ENCODE results near the gene NRXN3.
"Not testable (repeated sequence)": the region's sequence is repeated elsewhere in the genome, so short reads cannot be mapped to it uniquely, and the experiment has no call there.

Gene NRXN3

DNA sequence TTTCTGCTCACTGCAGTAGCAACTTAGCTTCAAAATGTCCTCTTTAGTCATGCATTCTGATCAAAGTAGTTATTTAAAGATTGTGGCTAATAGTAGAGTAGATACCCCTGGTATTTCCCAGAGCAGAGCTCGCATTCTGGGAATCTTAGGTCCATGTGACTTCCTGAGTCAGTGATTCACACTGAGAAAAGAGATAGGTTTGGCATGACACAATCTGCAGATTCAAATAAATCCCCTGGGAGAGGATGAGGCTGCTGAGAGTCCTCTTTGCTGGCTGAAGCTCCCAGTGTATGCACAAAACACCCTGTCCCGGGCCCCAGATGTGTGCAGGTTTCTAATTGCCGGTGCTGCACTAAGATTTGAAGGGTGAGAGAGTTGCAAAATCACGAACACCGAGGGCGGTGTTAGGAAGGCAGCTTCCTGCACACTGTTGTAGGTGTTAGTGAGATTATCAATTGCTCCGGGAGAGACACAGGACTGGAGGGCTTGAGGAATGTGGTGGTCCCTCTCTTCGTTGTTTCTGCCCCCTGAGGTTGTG, 233.2 kb downstream of the NRXN3 start:
- no peak for DNase-seq (ENCODE audit: low read depth in 2 of 2)

DNA sequence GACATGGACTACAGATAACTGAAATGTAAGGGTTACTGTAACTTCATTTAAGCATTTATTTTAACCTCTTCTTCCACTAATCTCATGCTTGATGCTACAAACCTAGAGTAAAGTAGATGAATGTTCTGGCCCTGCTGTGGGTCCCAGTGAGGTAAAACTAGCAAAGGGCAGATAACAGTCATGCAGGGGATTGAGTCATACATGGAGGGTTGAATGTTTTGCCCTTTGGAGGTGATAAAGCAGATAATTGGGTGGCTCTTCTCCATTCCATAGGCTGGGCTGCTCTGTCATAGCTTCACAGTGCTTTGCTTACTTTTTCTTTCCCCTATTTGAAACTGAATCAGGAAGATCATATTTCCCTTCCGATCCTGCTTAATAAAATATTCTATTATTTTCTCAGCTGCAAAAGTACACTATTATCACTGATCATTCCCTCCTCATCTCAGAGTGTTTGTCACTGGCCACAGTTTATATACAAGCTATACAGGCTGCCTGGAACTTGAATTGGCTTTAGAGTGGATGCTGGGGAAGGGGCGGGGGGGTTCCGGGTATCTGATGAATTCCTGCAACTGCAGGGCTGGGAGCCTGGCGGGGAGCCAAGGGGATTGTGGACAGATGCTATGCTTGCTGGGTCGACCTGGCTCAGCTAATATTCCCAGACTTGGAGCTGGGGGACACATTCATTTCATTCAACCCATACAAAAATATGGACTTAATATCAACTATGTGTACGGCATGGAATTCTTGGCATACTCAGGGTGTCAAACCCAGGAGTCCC, 235.1 kb downstream of the NRXN3 start:
- no peak for DNase-seq (ENCODE audit: low read depth in 2 of 2)

DNA sequence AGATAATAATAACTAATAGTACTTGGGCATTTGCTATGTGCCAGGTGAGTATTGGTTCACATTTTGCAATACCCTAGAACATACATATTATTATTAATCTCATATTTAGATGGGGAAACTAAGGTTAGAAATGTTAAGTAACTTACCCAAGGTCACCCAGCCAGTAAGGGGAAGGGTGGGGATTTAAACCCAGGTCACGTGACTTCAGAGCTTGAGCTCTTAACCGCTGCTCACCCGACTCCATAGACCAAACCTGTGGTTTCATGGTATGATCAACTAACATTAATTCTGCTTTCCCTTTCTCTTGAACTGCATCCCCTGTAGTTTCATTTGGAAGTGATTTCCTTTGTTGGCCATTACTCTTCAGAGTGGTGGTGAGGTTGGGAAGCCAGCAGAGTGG, 242.3 kb downstream of the NRXN3 start:
- DNase-seq (ENCODE audit: low read depth in 2 of 2), result no peak

DNA sequence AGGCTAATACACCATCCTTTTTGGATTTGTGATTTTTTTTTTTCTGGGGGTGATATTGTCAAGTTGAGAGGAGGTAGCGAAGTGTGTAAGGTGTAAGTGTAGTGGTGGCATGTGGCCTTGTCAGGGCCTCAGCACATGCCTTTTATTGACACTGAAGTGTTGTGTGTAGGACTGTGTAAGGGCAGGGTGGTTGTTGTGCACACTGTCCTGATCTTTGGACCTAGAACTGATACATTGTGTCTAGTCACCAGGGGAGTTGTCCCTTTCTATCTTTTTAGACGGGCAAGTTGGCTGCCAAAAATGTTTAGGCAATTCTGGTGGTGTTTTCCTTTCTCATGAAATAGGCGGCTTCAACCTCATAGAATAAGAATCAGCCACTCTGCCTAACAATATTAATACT, 244.0 kb downstream of the NRXN3 start:
- DNase-seq (ENCODE audit: low read depth in 2 of 2), result no peak

DNA sequence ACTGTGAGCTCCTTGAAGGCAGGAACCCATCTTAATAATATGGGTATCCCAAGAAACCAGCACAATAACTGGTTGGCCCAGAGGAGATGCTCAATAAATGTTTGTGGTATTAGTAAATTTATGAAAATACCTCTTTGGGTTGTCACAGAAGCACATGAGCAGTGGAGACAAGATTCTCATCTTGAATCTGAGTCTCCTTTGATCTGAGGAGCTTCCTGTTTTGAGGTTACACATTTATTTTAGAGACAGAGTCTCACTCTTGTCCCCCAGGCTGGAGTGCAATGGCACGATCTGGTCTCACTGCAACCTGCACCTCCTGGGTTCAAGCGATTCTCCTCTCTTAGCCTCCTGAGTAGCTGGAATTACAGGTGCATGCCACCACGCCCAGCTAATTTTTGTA, 247.4 kb downstream of the NRXN3 start:
- no peak for DNase-seq (ENCODE audit: low read depth in 2 of 2)

DNA sequence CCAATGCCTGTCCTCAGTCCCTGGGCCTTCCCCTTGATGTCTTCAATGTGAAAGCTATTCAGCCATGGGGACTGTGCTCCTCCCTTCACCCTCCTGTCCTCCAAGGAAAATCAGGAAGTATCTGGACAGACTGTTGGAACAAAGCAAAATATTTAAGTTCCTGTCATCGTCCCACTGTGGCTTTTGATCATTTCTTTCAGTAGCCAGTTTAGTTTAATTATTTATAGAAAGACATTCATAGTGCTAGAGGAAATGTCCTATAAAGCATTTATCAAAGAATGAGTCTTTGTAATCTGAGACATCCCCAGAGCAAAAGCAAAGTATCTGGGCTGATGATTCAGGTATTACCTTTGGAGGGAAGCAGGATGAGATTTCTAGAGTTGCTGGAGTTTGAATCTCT, 254.1 kb downstream of the NRXN3 start:
- no peak for DNase-seq (ENCODE audit: low read depth in 2 of 2)

DNA sequence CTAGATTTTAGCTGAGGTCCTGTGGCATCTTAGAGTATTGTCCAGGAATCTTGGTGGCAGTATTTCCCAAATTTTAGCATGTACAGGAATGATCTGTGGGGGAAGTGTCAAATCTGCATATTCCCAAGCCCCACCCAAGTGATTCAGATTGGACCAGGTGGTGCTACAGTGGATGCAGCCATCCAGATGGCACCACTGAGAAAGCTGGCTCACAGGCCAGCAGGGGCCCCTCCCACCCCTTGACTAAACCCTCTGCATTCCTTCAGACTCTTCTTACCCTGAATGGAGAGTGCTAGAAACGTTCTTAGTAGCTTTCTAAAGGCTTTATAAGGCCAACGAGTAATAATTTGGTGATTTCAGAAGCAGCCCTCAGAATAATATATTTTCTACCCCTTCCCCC, 255.2 kb downstream of the NRXN3 start:
- no peak for DNase-seq (ENCODE audit: low read depth in 2 of 2)

DNA sequence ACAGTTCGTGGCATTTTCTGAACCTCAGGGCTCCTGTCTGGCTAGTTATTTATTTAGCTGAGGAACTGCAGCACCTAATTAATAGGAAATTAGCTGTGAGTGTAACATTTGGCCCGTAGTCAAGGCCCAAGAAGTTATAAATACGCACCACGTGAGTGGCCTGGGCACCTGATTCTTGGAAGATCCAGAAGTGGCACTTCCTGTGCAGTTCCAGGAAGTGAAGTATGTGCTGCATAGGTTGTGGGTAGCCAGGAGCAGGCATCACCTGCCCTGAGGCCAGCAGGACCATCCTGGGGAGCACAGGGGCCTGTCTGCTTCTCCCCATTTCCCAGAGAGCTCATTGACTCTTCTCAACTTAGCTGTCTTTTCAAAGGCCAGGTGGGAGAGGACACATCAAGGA, 255.6 kb downstream of the NRXN3 start:
- no peak for DNase-seq (ENCODE audit: low read depth in 2 of 2)

DNA sequence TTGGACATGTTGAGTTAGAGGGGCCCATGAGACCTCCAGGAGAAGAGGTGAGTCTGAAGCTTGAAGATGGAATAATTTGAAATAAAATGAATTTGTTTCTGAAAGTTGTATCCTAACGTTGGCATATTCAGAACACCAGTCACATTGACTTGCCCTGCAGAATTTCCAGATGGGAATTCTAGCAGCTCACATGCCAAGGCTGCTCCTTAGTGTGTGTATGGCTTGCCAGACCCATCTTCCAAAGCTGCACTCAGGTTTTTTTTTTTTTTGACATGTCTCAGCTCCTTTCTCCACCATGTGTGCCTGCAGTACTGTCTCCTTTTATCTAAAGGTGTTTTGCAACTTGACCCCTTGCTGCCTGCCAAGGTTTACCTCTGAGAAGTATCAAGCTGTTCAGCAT, 261.9 kb downstream of the NRXN3 start:
- no peak for DNase-seq (ENCODE audit: low read depth in 2 of 2)

DNA sequence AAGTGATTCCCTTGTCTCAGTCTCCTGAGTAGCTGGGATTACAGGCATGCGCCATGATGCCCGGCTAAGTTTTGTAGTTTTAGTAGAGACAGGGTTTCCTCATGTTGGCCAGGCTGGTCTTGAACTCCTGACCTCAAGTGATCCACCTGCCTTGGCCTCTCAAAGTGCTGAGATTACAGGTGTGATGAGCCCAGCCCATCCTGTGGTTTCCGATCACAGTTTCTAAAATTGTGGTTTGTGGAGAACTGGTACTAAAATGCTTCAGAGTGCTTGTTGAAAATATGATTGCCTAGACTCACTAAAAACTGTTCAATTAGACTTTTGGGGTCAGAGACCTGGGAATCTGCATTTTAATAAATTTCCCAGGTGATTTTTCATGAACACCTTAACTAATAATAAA, 267.3 kb downstream of the NRXN3 start:
- DNase-seq (ENCODE audit: low read depth in 2 of 2), result not testable (repeated sequence)

DNA sequence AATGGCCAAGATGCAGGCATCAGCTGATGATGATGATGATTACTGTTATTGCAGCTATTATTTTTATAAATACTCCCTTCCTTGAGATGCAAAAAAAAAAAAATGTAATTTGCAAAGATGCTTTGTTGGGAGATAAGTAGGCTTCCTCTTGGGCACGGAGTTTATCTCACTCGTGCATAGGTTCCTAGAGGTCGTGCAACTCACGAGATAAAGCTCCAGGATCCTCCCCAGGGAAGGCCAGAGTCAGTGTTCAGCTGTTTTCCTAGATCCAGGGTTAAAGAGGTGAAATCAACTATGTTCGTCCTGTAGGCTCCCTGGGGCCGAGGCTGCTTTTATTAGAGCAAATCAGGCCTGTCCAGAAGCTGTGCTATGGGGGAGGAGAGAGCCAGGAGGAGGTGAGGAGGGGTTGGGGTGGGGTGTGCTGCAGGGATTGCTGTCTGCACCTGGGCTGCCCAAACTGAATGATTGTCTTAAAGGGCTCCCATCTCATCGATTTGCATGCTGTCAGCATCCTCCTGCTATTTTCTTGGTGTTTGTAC, 270.3 kb downstream of the NRXN3 start:
- DNase-seq (ENCODE audit: low read depth in 2 of 2), result no peak

DNA sequence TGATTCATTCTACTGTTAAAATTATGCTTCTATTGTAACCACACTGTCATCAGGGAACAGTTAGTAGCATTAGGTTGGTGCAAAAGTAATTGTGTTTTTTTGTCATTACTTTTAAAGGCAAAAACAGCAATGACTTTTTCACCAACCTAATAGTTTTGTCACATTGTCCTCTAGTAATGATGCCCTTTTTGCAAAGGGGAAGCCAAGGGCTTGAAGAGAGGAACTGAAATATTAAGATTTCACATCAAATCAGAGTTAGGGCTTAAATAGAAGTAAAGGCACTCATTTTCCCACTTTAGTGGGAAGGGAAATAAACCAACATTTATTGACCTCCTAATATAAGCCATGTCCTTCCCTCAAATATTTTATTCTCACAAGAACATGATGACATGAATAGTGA, 273.7 kb downstream of the NRXN3 start:
- no peak for DNase-seq (ENCODE audit: low read depth in 2 of 2)

DNA sequence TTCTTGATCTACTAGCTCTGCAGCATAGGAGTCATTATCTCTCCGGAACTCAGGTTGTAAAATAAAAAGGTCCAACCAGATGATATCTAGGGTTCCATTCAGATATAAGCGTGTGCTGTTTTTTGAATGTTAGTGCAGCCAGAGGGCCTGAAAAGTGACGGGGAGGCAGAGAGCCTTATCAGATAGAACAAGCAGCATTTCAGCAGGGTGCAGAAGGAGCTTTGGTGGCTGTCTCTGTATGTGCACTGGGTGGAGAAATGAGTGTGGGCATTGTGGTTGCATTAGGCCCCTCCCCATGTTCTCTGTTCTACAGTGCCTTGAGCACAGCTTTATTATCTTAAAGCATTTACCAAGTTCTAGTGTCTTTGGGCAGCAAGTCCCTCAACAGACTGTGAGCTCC, 275.1 kb downstream of the NRXN3 start:
- no peak for DNase-seq (ENCODE audit: low read depth in 2 of 2)

DNA sequence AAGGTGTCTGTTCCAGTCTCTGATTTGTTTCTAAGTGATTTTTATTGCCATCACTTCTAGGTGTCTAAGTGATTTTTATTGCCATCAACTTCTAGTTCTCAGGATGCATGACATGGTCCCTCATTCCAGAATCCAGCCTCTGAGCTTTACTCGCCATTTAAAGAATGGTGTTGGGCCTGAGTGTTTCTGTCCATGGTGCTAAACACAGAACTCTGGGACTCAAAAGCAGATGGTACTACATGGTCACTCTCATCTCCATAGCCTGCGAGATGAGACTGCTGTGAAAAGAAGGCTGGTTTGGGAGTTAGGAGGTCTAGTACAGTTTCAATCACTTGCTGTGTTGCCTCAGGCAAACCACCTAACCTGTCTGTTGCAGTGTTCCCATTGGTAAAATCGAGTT, 276.6 kb downstream of the NRXN3 start:
- no peak for DNase-seq (ENCODE audit: low read depth in 2 of 2)

DNA sequence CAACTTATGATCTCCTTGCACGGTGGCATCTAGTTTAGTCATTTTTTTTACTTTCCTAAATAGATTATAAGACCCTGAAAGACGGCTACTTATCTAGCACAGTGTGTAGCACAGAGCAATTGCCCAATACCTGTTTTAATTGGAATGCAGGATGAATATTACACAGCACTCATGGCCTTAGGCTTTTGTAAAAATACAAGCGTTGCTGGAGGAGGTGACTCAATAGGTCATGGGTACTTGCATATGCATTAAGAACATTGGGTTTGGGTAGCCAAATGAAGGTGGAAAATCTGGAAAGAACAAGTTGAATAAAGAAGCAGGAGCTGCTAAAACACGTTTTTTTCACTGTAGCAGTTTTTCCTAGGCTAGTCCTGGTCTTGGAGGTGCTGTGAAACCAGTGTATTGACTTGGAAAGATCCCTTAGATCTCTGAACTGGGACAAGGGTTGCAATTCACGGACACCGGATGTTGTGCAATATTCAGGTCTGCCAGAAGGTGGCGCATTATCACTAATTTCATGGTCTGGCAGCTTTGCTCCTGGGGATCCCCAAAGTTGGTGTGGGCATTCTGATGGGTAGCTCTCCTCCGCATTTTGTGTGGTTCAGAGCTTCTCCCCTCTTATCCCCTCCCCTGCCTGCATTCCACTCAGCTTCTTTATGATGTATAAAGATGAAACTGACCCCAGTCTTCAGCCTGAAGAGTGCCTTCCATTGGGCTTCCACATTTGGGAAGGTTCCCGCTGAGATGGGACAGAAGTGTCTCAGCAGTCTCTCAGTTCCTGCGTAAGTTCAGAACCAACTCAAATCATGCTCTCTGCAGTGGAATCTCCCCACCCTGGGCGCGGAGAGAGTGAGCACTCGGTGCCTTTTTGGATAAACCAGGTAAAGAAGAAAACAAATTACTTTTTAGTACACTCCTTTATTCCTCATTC, 278.3 kb downstream of the NRXN3 start:
- DNase-seq (ENCODE audit: low read depth in 2 of 2), result no peak

DNA sequence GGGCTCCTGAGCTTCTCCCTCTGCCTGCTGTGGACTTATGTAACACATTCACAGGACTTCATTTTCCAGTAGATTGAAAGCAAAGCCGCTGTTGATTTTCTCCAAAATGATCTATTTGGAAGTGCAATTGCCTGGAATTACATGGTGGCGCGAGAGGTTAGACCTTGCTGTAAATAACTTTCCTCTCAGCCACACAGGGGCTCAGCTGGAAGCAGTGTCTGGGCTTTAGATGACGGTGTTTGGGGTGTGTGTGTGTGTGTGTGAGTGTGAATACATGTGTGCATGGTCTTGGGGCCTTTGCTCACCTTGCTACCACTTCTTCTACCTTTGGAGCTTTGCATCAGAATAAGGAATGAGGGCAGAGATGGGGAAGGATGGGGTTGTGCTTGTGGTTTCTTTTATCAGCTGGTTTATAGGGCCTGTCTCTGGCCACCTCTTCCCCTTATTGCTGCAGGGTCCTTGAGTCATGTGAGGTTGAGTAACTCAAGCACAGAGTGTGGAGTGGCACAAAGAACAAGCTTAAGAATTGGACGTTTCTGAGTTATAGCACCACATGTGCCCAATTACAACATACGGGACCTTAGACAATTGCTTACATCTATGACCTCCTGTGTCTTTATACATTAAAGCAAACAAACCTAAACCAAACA, 280.6 kb downstream of the NRXN3 start:
- no peak for DNase-seq (ENCODE audit: low read depth in 2 of 2)

DNA sequence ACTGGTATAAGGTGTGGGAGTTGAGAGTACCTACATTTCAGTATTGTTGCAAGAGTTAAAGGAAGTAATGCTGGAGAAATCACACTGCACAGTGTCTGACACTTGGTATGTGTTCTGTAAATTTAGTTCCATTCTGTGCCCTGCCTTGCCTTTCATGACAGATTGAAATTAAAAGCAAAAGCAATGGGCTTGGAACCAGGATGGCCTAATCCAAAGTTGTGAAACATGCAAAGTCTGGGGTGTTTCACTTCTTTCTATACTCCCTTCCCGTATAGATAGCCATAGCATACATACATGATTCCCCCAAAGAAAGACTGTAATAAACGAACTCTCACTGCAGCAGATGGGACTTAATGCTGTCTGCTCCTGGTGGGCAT, 281.1 kb downstream of the NRXN3 start:
- no peak for DNase-seq (ENCODE audit: low read depth in 2 of 2)

DNA sequence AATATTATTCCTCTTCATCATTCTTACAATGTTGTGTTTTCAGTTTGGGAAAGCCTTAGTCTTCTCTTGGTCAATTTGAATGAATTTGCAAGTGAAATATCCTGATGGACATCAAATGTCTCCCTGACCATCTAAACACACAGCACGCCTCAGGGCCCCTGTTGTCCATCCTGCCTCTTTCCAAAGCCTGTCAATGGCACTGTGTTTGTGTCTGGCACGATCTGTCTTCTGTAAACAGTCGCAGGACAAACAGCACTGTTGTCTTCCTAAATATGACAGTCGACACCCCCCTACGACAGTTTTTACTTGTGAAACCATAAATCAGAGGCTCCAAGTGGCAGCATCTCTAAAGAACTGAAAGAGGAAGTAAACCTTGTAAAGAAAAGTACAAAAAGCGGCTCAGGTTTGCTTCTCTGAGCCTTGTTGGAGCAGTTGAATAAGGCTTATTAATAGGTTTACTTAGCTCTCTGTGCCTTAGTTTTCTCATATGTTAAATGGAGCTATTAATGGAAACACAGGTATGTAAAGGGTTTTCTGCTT, 285.8 kb downstream of the NRXN3 start:
- no peak for DNase-seq (ENCODE audit: low read depth in 2 of 2)

DNA sequence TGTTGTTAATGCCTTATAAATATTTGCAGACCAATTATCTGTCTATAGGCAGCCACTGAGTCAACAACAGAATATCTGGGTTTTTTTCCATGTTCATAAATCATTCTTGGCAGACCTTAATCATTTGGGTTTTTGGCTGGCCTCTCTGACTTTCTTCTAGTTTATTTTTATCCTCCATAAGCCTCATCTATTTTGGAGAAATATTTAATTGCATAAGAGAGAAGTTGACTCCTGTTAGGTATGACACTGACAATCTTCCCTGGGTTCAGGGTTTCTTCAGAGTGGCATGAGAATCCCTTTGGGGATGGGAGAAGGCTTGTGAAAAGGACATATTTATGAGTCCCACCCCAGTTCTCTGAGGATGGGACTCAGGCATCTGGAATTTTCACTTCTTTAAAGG, 299.8 kb downstream of the NRXN3 start:
- no peak for DNase-seq (ENCODE audit: low read depth in 2 of 2)

DNA sequence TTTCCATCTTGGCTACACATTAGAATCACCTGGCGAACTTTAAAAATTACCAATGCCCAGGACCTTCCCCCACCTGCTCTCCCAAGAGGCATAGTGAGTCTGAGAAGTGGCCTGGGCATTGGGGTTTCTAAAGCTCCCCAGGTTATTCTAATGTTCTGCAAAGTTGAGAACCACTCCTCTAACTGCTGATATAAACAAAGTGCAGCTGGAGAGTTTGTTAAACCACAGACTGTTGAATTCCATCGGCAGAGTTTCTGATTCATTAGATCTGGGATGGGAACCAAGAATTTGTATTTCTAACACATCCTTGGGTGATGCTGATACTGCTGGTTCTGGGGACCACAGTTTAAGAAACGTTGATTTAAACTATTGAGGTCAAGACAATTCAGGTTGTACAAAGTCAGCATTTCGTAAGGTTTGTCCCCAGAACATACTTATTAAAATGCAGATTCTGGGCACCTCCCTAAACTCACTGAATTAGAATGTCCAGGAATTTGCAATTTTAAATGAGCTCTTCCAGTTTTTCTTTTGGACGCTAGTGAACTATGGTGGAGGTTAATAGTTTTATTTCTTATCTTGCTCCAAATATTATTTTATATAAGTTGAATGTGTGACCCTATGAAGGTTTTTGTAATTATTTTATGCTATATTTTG, 309.1 kb downstream of the NRXN3 start:
- DNase-seq (ENCODE audit: low read depth in 2 of 2), result no peak

DNA sequence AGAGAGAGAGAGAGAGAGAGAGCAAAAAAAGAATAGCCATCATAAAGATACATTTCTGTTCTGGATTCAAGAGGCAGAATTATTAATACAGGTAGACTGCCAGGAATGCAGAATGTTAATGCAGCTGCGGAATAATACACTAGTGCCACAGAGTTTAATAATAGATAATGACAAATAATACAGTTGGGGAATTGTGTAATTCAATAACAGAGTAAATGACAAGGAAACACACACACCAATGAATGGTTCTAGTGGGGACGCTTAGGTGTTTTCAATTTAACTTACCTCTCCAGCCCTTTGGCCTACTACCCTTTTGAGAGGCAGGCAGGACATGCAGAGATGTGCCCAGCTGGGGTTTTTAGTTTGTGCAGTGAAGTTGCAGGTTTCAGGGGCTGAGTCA, 313.9 kb downstream of the NRXN3 start:
- DNase-seq (ENCODE audit: low read depth in 2 of 2), result no peak

Measured in stimulated activated CD8-positive, alpha-beta memory T cell treated with anti-CD3 and anti-CD28 coated beads, Interleukin-15, amount 100 ng/mL, for 4 hours (primary cell).